Stimulated activated CD4-positive, alpha-beta T cell treated with anti-CD3 and anti-CD28 coated beads, Interleukin-15, amount 100 ng/mL, for 1 hour (primary cell): ENCODE measurements around the gene CCDC197.
A peak's percentile ranks its signal among the peaks of the same experiment; 100 is the strongest.

Experiments used
- DNase-seq, 2 donors: peaks; one replicate each; pipeline ENCODE4 v3.0.0-alpha.2; 2020; ENCODE audit warnings: low read depth in 1 of 2, low spot score in 1 of 2

Gene CCDC197

DNA sequence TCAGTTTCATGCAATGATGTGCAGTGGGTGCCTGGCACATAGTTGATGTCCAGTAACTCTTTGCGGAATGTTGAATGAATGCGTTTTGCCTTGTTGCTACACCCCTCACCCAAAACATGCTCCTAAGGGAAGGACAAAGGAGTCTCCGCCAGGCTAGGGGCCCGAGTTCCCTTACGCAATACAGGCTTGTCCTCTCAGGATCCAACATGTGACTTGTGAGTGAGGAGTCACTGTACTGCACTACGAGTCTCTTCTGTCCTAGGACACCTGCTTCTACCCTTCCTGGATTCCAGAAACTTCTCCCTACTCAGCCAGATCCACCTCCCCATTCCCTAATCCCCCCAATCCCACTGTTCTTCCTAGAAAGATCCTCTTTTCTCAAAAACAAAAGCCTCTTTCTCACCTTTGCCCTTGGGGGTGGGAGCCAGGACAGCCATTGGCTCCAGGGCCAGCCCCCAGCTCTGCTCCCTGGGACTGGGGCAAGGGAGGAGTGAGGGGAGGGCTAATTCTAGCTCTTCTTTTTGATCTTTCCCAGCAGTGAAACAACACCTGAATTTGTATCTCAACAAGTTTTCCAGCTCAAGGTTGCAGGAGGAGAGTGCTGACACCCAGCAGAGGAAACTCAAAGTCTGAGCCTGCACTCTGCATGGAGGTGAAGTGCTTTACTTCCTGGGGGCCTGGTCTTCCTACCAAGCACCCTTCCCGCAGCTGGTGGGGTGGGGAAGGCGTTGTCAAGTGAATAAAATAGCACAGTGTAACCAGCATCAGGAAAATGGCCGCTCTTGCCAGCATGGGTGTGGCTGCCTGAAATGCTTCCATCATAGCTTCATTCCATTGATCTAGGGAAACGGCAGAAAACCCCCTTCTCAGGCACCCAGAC, 25.7 kb downstream of the CCDC197 start:
- no peak for DNase-seq

DNA sequence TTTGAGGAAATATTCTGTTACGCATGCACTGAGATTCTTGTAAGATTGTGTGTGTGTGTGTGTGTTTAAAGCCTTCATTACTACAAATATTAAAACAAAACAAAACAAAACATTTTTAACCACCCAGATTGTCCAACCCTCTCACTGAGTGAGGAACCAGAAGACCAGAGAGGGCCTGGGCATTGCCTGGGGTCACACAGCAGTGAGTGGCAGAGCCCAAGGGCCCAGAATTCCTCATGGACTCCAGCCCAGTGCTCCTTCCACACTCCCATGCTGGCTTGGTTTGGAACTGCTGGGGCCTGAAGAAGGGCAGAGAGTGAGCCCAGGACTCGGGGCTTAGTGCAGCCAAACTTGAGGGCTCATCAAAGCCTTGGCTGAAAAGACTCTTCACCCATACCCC, 27.4 kb downstream of the CCDC197 start:
- no peak for DNase-seq

GRCh38 chr14:94025720-94026119, 28.6 kb downstream of the CCDC197 start:
- DNase-seq, result no peak

- DNase-seq, result peak; percentile 90 to 94
Measured at GRCh38 chr14:94026173-94026888, 29.2 kb downstream of the CCDC197 start, which contains the start of gene OTUB2. OTUB2 (plus strand) TSS chr14:94026340; CDS start chr14:94026538, 198 bp downstream.

DNA sequence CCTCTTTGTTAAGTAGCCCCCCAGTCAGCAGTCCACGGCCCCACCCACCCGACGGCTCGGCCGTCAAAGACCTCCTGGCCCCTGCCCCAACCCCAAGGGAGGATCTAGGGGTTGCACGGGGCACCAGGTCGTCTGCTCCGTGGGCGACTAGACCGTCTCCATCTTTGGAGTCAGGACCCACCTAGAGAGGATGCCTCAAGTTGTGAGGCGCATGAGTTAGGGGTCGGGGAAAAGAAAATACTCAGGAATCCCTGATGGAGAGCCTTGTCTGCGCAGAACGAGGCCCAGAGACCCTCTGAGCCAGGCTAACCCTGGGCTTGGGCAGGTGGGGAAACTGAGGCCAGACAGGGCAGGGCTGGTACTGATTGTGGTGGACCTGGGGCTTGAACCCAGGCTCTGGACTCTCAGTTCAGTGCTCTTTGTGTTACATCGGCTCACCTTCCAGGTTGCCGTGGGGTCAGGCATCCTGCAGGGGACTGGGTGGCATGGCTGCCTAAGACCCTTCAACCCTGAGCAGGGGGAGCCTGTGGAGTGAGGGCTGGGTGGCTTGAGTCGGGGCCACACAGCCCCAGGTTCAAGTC, 29.9 kb downstream of the CCDC197 start:
- DNase-seq, result no peak

- DNase-seq, result no peak
Measured at GRCh38 chr14:94027566-94028449, 30.7 kb downstream of the CCDC197 start.

DNA sequence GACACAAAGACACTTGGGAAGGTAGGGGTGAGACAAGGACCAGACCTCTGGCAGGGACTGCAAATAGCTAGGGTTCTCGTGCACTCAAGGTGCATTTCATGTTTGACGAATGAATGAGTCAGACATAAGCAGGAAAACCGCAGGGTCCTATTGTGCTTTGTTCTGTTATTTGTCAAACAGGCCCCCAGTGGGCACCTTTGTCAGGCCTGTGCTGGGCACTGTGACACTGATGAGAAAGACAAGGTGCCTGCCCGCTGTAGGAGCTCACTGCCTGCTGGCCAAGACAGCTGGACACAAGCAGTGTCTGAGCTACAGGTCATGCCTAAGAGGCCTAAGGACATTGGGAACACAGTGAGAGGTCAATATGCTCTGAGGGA, 31.3 kb downstream of the CCDC197 start:
- no peak for DNase-seq

- DNase-seq, result no peak
Measured at GRCh38 chr14:94029265-94029664, 32.2 kb downstream of the CCDC197 start.

DNA sequence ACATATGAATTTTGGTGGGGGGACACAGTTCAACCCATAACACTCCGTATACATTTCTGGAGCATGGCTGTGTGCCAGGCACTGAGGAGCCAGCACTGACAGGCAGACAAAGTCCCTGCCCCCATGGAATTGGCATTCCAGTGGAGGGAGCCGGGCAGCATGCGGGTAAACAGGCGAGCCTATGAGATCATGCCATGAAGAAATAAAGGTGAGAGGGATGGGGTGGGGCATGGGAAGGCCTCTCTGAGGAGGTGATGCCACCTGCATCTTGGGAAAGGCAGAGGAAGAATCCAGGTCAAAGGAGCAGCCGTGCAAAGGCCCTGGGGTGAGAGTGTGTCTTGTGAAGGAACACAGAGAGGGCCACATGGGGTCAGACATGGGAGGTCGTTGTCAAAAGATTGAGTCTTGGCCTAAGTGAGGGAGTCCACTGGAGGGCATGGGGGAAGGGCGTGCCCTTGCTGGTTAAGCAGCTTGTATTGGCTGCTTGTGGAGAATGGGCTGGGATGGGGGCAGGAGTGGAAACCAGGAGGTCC, 32.6 kb downstream of the CCDC197 start:
- DNase-seq, result no peak

- DNase-seq, result no peak
Measured at GRCh38 chr14:94030571-94030970, 33.5 kb downstream of the CCDC197 start.

GRCh38 chr14:94031161-94031882, 34.2 kb downstream of the CCDC197 start:
- no peak for DNase-seq

DNA sequence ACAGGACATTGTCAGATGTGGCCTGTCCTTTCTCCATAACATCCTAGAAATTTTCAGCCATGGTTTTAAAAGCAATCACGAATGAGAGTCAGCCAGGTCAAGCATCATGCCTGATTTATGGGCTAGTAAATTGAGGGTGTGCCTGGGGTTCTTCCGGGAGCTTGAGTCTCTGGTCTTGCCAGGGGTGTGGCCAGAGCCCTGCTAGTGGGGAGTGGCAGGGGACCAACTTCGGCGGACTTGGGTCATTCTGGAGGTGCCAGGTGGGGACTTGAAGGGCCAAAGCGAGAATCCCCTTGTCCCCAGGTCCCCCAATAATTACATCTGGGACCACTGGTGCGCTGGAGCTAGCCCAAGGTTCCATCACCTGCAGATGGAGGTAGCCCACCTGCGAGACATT, 34.8 kb downstream of the CCDC197 start:
- no peak for DNase-seq

GRCh38 chr14:94034886-94035285, 37.8 kb downstream of the CCDC197 start:
- DNase-seq, result no peak

DNA sequence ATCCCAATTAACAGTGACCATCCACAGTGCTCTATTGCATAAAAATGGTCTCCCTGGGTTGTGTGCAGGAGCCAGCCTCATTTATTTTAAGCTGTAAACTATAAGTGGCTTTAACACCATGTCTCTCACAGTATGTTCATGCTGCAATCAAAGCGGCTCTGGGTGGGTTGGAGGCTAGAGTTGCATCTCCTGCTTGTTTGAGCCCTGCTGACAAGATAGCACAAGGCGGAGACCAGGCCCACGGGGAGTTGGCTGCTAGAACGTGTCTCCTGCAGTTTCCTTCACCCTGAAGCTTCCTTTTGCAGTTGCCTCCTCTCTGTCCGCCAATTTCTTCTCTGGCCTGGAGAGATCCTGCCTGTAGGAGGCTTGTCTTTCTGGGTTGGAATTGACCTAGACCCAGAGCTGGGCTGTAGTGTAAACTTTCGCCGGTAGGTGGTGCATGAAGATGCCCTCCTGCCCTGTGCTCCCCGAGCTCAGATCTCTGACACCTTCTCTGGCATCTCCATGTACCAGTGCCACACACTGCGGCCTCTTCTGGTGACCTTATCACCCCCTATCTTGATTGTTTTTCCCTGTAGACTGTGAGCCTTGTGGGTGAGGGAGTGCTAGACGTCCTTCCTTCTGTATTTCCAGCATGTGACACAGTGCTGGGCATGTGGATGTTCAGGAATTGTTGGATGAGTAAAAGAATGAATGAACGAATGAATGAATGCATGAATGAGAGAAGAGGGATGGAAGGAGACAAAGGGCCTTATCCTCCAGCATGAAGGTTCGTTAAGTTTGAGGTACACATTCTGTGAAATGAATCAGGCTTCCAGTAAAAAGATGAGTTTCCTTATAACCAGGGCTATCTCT, 39.4 kb downstream of the CCDC197 start:
- DNase-seq, result peak; percentile 51 to 64

- no peak for DNase-seq
Measured at GRCh38 chr14:94037954-94038353, 40.9 kb downstream of the CCDC197 start.

DNA sequence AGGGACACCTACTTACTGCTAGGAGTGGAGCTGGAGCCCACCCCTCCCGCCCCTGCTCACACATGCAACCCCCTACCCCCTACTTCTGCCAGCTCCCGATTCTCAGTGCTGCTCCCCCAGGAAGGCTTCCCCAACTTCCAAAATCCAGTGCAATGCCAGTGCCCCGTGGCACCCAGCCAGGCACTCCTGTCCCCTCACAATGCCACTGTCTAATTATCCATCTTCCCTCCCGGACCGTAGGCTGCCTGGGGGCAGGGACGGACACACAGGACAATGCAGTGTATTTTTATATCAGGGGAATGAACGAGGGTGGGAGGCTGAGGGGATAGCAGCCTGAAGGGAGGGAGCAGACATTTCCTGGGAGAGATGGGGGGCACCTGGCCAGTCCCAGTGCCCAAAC, 41.4 kb downstream of the CCDC197 start:
- no peak for DNase-seq

DNA sequence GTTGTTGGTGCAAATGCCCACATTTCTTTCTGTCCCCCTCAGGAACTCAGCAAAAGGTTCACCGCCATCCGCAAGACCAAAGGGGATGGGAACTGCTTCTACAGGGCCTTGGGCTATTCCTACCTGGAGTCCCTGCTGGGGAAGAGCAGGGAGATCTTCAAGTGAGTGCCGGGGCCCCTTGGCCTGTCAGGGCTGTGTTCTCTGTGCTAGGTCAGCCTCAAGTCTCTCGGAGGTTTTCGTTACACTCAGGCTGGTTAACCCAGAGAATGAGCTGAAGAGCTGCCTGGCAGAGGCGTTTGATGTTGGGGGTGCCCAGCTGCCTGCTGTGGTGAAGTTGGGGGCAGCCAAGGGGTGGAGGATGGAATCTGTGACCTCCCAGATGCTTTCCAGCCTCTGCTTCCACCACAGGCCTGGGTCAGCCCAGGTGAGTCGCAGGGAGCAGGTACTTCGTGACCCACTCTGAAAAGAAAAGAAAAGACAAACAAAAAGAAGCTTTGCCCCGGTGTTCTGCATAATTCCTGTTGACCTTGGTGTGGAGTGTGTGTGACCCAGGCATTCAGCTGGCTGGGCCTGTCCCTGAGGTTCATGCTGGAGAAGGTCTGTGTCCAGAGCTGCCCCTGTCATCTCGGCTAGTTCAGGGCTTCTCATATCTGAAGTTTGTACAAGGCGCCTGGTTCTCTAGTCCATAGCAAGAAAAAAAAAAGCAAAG, 42.0 kb downstream of the CCDC197 start:
- DNase-seq, result no peak

GRCh38 chr14:94040247-94040646, 43.1 kb downstream of the CCDC197 start:
- no peak for DNase-seq

GRCh38 chr14:94040796-94041195, 43.7 kb downstream of the CCDC197 start:
- DNase-seq, result no peak
